GM15510 (cell line): Measurements from ENCODE around the gene FGFBP1.

Source experiments
- POLR2A ChIP-seq: IDR thresholded peaks from 3 replicates; pipeline ENCODE4 v1.6.1; 2011; ENCODE audit warnings: borderline replicate concordance; ENCODE audit not compliant: insufficient read length; ENCODE audit errors: extremely low read depth

The FGFBP1 gene

DNA sequence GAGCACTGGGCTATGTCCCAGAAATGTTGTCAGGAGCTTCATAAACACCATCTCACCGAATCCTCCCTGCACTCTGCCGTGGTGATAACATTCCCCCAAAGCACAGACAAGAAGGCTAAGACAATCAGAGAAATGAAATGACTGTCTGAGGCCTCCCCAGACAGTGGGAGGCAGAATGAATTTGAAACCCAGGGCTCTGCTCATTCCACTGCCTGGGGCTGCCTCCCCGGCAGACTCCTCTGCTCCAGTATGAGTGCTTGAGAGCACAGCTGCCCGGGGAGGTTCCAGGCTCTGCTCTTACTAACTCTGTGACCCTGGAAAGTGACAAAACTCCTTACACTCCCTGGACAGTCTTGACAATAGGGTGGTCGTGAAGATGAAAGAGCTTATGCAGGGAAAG is 9.7 kb downstream of the FGFBP1 start:
- no peak for TF ChIP-seq POLR2A

DNA sequence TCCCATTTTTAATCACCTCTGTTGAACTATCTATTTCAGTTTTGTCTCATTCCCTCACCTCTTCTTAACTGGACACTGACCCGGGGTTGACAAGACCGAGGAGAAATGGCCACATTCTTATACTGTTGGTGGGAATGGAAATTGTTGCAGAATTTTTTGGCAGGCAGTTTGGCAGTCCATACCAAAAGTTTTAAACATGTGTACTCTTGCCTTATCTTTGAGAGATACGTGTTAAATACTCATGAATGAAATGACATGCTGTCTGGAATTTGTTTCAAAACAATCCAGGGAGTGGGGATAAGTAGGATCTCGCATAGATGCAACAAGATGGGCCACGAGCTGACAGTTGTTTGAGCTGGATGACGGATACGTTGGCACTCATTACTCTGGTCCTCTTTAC is 12.1 kb downstream of the FGFBP1 start:
- no peak for TF ChIP-seq POLR2A

- no peak for TF ChIP-seq POLR2A
These were observed 12.7 kb downstream of the FGFBP1 start for GRCh38 chr4:15925830-15926229.

GRCh38 chr4:15921592-15921932 is 17.0 kb downstream of the FGFBP1 start:
- no peak for TF ChIP-seq POLR2A

GRCh38 chr4:15920723-15921591 is 17.6 kb downstream of the FGFBP1 start:
- no peak for TF ChIP-seq POLR2A

- no peak for TF ChIP-seq POLR2A
These were observed 19.9 kb downstream of the FGFBP1 start for GRCh38 chr4:15918484-15919129.

DNA sequence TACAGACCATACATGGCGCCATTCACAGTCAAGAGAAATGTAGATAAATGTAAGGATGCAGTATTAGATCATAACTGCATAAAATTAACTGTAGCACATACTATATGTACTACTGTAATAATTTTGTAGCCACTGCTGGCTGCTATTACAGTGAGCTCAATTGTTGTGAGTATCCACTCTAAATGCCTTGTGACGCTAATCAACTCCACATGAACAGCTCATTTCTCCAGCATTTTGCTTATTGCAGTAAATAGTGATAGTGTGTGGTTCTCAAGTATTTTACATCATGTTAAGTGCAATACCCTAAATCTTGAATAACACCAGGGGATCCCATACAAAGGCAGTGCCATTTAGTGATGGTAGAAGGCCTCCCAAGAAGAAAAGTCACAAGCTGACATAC is 21.2 kb downstream of the FGFBP1 start:
- TF ChIP-seq POLR2A: no peak

DNA sequence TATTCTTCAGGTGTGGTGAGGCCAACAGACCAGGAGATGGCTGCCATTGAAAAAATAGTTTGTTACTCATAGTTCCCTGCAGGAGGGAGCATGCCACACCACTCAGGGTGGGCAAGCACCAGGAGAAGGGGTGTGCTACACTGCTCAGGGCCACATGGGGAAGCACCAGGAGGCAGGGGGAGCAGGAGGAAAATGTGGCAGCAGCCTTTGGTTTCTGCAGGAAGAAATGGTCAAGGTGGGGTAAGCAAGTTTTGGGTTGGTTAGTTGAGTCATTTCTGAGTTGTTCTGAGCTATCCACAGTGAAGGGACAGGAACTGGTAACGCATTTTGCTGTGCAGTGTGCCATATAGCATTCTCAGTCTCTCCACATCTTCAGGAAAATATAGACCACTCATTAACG is 23.8 kb downstream of the FGFBP1 start:
- no peak for TF ChIP-seq POLR2A

- no peak for TF ChIP-seq POLR2A
These were observed 24.2 kb downstream of the FGFBP1 start for GRCh38 chr4:15914291-15914690.

DNA sequence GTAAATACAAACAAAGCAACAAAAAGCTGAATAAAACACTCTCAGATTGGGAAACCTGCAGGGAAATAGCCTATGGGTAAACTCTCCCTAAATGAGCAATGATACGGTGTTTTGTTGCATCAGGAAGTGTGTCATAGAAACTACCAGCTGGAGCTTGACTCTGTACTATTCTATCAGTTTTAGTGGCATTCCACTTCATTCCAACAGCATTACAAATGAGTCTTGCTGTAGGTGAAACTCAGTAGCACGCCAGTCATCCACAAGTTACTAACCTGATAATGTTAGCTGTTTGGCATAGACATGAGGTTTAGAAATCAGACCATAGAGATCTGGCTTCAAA is 24.9 kb downstream of the FGFBP1 start:
- TF ChIP-seq POLR2A: no peak

GRCh38 chr4:15912961-15913630 is 25.4 kb downstream of the FGFBP1 start:
- TF ChIP-seq POLR2A: no peak

DNA sequence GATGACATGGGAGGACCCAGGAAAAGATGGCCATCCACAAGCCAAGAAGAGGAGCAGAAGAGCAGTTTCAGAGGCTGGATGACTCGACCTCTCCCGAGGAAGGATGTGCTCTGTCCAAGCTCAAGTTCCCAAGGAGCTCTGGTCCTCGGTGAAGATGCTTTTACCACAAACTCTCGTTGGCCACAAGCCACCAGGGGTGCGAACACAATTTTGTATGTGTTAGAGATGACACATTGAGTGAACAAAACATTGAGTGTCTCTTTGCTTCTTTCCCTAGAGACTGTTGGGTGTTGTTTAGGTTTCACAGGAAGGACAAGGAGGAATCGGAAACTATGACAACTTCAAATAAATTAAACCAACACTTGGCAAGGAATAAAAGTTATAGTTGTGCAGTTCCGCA is 26.3 kb downstream of the FGFBP1 start:
- TF ChIP-seq POLR2A: no peak

DNA sequence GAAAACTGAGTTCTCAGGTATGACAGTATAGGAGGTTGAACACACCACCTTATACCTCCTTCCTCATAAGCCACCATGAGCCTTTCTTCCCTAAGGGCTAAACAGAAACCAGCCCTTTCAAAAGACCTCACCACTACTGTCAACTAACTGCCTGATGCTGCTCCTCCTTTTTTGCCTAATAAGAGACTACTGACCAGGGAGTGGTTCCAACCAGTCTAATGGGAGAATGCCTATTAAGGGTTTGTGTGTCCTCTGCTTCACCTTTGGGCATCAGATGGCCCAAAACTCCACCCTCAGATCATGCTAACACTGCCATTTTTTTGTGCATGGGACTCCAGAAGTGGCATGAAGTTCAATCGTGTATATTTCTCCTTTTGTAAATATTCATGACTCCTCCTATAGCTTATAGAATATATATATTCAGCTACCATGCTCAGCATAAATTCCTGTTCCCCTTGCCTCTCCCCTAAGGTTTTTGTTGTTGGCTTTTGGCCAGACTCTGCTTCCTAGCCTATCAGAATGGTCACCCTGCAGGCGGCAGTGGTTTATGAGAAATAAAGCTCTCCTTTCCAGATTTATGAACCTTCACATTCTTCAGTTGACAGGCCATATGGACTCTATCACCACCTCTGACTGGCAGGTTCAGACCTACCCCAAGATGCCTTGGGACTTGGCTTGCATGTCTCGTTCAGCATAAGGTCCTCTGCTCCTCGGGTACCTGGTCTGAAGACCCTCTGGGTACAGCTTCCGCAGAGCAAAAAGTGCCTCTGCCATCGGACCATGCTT is 28.2 kb downstream of the FGFBP1 start:
- TF ChIP-seq POLR2A: no peak

DNA sequence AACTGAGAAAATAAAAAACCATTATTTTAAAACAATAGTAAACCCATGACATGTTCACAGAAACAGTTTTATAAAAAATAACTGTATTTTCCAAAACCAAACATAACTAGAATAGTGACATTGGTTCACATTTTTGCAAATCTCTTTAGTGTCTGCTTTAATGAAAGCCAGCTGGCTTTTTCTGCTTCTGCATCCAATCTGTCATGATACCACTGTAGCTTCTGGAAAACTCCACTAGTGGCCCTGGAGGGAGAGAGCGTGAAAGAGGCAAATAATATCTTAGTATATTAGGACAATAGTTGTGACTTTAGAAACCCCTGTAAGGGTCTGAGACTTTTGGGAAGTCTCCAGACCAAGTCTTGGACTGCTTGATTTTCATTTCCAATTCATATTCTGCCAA is 31.1 kb downstream of the FGFBP1 start:
- TF ChIP-seq POLR2A: no peak

DNA sequence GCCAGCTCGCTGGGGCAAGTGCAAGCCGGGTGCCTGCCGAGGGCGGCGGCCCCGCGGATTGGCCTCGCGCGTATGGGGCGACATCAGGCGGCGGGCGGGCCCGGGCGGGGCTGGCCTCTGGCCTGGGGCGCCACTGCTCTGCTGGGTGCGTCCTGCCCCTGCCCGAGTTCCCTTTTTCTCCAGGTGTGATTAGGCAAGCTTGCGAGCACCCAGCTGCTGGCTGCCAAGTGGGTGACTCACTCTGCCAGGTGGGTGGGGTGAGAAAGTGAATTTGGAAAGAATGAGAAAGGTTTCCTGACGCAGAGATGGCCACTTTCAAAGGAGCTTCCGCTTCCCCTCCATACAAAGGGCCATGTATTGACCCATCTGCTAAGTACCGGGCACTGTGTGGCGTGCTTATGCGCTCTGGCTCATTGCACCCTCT is 32.5 kb downstream of the FGFBP1 start:
- no peak for TF ChIP-seq POLR2A
